ENCODE results near the gene E2F6. TPM values are rescaled to one million over a fixed set of nuclear protein-coding genes. Genes with fewer than 3 reads are reported as not detected.

The E2F6 gene
- total and polyA plus RNA-seq, 2 of the 13 experiments (the other 11 are each of a cell fraction or from before 2014, with no cell fraction given) = 27.3 to 36.0 TPM

DNA sequence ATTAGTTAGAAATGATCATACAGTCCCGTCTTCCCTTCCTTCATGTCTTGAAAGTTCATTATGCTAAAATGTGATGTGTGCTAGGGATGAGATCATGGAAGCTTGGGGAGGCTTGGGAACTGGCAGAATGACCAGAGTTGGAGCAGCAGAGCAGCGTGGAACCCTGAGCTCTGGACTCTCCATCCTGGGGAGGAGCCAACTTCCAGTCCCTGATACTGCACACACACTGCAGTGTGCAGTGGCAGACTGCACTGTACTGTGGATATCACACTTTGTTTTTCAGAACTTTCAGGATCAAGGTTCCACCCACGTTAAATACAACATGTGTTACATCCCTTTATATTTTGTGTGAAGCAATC is 40.6 kb upstream of the E2F6 start (continued):
- TF ChIP-seq REL (CRISPR knock-in tag; conservative IDR thresholded peaks at IDR 0.05) (no peak), SMC3 (IDR thresholded peaks at IDR 0.05; ENCODE audit: low read length) (peak; percentile 20; the same call in 1 of the 2 replicates), ZNF496 (CRISPR knock-in tag; IDR thresholded peaks at IDR 0.05; ENCODE audit: insufficient replicate concordance) (no peak), CBX5 (CRISPR knock-in tag; IDR thresholded peaks at IDR 0.05; ENCODE audit: borderline replicate concordance) (no peak), MIXL1 (CRISPR knock-in tag; IDR thresholded peaks at IDR 0.05) (0 out of 2 replicates have a peak, but pooled peaks have one; percentile 9), SIX1 (CRISPR knock-in tag; IDR thresholded peaks at IDR 0.05; ENCODE audit: borderline replicate concordance) (peak; percentile 47; the same call in 1 of the 2 replicates), ZNF292 (CRISPR knock-in tag; IDR thresholded peaks at IDR 0.05; ENCODE audit: borderline replicate concordance, low read depth) (peak; percentile 88; the same call in 1 of the 2 replicates), POLR2AphosphoS5 (IDR thresholded peaks at IDR 0.05; ENCODE audit: low read depth, low read length) (peak; percentile 75), ZNF484 (CRISPR knock-in tag; IDR thresholded peaks at IDR 0.05; ENCODE audit: borderline replicate concordance, low read depth) (no peak), ATF2 (CRISPR knock-in tag; IDR thresholded peaks at IDR 0.05) (peak; percentile 60; the same call in 1 of the 2 replicates), FOXJ3 (CRISPR knock-in tag; IDR thresholded peaks at IDR 0.05; ENCODE audit: borderline replicate concordance) (0 out of 2 replicates have a peak, but pooled peaks have one; percentile 33), RARG (CRISPR knock-in tag; IDR thresholded peaks at IDR 0.05; ENCODE audit: low read depth) (no peak), SCMH1 (CRISPR knock-in tag; IDR thresholded peaks at IDR 0.05; ENCODE audit: borderline replicate concordance) (no peak), ZNF724P (CRISPR knock-in tag; IDR thresholded peaks at IDR 0.05; ENCODE audit: borderline replicate concordance) (no peak; the same call in 1 of the 2 replicates), HDAC2 (CRISPR knock-in tag; IDR thresholded peaks at IDR 0.05) (peak; percentile 49; the same call in 1 of the 2 replicates), ZNF770 (CRISPR knock-in tag; IDR thresholded peaks at IDR 0.05) (no peak), SMARCC2 (IDR thresholded peaks at IDR 0.05) (no peak)
- TF ChIP-seq, protein P1, sequence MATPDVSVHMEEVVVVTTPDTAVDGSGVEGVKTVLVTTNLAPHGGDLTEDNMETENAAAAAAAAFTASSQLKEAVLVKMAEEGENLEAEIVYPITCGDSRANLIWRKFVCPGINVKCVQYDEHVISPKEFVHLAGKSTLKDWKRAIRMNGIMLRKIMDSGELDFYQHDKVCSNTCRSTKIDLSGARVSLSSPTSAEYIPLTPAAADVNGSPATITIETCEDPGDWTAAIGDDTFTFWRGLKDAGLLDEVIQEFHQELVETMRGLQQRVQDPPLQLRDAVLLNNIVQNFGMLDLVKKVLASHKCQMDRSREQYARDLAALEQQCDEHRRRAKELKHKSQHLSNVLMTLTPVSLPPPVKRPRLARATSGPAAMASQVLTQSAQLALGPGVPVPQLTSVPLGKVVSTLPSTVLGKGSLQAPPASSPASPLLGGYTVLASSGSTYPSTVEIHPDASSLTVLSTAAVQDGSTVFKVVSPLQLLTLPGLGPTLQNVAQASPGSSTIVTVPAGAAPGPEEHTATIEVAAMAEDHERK (CRISPR knock-in tag; IDR thresholded peaks at IDR 0.05; ENCODE audit: low read depth) = no peak
- TF ChIP-seq, protein P2, sequence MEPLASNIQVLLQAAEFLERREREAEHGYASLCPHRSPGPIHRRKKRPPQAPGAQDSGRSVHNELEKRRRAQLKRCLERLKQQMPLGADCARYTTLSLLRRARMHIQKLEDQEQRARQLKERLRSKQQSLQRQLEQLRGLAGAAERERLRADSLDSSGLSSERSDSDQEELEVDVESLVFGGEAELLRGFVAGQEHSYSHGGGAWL (CRISPR knock-in tag; IDR thresholded peaks at IDR 0.05) = 0 out of 2 replicates have a peak, but pooled peaks have one; percentile 1
- TF ChIP-seq, protein P3, sequence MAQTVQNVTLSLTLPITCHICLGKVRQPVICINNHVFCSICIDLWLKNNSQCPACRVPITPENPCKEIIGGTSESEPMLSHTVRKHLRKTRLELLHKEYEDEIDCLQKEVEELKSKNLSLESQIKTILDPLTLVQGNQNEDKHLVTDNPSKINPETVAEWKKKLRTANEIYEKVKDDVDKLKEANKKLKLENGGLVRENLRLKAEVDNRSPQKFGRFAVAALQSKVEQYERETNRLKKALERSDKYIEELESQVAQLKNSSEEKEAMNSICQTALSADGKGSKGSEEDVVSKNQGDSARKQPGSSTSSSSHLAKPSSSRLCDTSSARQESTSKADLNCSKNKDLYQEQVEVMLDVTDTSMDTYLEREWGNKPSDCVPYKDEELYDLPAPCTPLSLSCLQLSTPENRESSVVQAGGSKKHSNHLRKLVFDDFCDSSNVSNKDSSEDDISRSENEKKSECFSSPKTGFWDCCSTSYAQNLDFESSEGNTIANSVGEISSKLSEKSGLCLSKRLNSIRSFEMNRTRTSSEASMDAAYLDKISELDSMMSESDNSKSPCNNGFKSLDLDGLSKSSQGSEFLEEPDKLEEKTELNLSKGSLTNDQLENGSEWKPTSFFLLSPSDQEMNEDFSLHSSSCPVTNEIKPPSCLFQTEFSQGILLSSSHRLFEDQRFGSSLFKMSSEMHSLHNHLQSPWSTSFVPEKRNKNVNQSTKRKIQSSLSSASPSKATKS (CRISPR knock-in tag; IDR thresholded peaks at IDR 0.05) = no peak
- TF ChIP-seq, protein P4, sequence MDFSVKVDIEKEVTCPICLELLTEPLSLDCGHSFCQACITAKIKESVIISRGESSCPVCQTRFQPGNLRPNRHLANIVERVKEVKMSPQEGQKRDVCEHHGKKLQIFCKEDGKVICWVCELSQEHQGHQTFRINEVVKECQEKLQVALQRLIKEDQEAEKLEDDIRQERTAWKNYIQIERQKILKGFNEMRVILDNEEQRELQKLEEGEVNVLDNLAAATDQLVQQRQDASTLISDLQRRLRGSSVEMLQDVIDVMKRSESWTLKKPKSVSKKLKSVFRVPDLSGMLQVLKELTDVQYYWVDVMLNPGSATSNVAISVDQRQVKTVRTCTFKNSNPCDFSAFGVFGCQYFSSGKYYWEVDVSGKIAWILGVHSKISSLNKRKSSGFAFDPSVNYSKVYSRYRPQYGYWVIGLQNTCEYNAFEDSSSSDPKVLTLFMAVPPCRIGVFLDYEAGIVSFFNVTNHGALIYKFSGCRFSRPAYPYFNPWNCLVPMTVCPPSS (IDR thresholded peaks at IDR 0.05) = no peak

Data from HepG2 (cell line).